Measurements from ENCODE around the gene POC1B. TPM values are rescaled to one million over a fixed set of nuclear protein-coding genes. Genes with fewer than 3 reads are reported as not detected.

POC1B gene
- total and polyA plus RNA-seq, 2 donors (not counting 3 experiments of a cell fraction or from before 2014, with no cell fraction given), result 7.1 to 18.2 TPM

DNA sequence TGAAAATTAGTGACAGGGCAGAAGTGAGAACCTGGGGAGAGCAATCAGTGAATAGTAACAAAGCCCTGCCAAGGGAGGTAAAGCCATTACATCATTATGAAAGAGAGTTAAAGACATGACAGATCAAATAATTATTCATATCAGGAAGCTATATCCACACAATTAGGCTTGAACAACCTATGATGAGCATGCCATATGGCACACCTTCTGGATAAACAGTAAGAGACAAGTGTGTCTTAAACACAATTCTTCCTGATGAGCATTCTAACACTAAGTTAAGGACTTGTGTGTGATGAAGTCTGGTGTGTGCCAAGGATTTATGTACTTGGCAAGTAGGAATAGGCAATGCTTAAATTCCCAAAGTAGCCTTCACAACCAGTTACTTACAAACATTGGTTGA is 77.3 kb downstream of the POC1B start:
- BruUV-seq (replicated peaks), result no TSS peak
- dilution Hi-C loops (cut with MboI; ENCODE audit: extremely low pct_ligation_motif_present, low sequenced_read_pairs), result no loop called here

More for the DNA sequence above, 77.3 kb downstream of the POC1B start:
- no peaks in the 10 kb centered on the region for H4K20me1 ChIP-seq (replicated peaks; ENCODE audit: control insufficient read depth, extremely low read depth, insufficient read depth, low read length)
- H3K36me3 ChIP-seq (ENCODE audit: control insufficient read depth in 2 of 2, extremely low read depth in 1 of 2, insufficient read depth in 2 of 2, low read length in 2 of 2), result no peaks in the 10 kb centered on the region
- H3K4me3 ChIP-seq (replicated peaks in 1 of 3; ENCODE audit: insufficient read depth in 1 of 3, low read depth in 1 of 3, low read length in 3 of 3), result no peak overlapping the region
- H3K9me3 ChIP-seq (replicated peaks; ENCODE audit: control insufficient read depth, insufficient read depth, low read length), result no peaks in the 10 kb centered on the region
- CTCF ChIA-PET, result interaction anchor here (1.1 kb wide), 1 partner anchor 11 kb away, joined by 3 read pairs; no protein-coding TSS in a partner anchor
- peaks cover 39% of the 10 kb centered on the region for H3K4me1 ChIP-seq (ENCODE audit: control insufficient read depth, extremely low read depth, insufficient read depth, low read length)
- no peak overlapping the region for H3K4me2 ChIP-seq (ENCODE audit: insufficient read depth, low read length)
- intact Hi-C loops (cut with micrococcal nuclease), result no loop called here
- no peak overlapping the region for H3K9ac ChIP-seq (replicated peaks; ENCODE audit: extremely low read depth, insufficient read depth, low read length)
- H2AFZ ChIP-seq (ENCODE audit: low read depth, low read length), result no peak overlapping the region
- no peaks in the 10 kb centered on the region for H3K27me3 ChIP-seq (ENCODE audit: control insufficient read depth in 2 of 2, insufficient read depth in 2 of 2, low read length in 2 of 2)
- no peak overlapping the region for H3K27ac ChIP-seq (ENCODE audit: insufficient read depth, low read depth, low read length)
- H3K79me2 ChIP-seq (ENCODE audit: control insufficient read depth, insufficient read depth, low read length), result no peaks in the 10 kb centered on the region
- POLR2A ChIA-PET, result no interaction called here
- DNase-seq (ENCODE audit: low read depth, low spot score), result no peak
- H3K9me1 ChIP-seq (replicated peaks; ENCODE audit: control insufficient read depth, extremely low read depth, insufficient read depth, low read length), result no peaks in the 10 kb centered on the region
- TF ChIP-seq POLR2A (IDR thresholded peaks at IDR 0.05; ENCODE audit: low read depth, low read length), result no peak
- TF ChIP-seq MYC (IDR thresholded peaks at IDR 0.05; ENCODE audit: low read depth, low read length), result no peak
- TF ChIP-seq FOS (IDR thresholded peaks at IDR 0.05; ENCODE audit: borderline replicate concordance, insufficient read depth, low read length), result no peak
- no peak for TF ChIP-seq GATA2 (IDR thresholded peaks at IDR 0.05; ENCODE audit: insufficient read depth, insufficient read length, low read depth, low read length)
- TF ChIP-seq JUN (IDR thresholded peaks at IDR 0.05; ENCODE audit: borderline replicate concordance, insufficient read depth, insufficient read length, low read depth), result no peak
- TF ChIP-seq POLR2AphosphoS5 (IDR thresholded peaks at IDR 0.05; ENCODE audit: insufficient read depth, low read depth, low read length), result no peak
- TF ChIP-seq MAX (IDR thresholded peaks at IDR 0.05; ENCODE audit: insufficient read depth, insufficient read length), result no peak
- no peak for TF ChIP-seq EZH2 (IDR thresholded peaks at IDR 0.05; ENCODE audit: borderline replicate concordance, low read depth, low read length, severe bottlenecking)
- TF ChIP-seq, protein P1, sequence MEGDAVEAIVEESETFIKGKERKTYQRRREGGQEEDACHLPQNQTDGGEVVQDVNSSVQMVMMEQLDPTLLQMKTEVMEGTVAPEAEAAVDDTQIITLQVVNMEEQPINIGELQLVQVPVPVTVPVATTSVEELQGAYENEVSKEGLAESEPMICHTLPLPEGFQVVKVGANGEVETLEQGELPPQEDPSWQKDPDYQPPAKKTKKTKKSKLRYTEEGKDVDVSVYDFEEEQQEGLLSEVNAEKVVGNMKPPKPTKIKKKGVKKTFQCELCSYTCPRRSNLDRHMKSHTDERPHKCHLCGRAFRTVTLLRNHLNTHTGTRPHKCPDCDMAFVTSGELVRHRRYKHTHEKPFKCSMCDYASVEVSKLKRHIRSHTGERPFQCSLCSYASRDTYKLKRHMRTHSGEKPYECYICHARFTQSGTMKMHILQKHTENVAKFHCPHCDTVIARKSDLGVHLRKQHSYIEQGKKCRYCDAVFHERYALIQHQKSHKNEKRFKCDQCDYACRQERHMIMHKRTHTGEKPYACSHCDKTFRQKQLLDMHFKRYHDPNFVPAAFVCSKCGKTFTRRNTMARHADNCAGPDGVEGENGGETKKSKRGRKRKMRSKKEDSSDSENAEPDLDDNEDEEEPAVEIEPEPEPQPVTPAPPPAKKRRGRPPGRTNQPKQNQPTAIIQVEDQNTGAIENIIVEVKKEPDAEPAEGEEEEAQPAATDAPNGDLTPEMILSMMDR (IDR thresholded peaks at IDR 0.05; ENCODE audit: extremely low read depth in 1 of 2, insufficient read depth in 1 of 2, low read depth in 1 of 2, low read length in 2 of 2), result no peak
- no peak for FAIRE-seq

Data from endothelial cell of umbilical vein (primary cell).